Measurements from ENCODE around the gene TEX2.
A peak's percentile ranks its signal among the peaks of the same experiment; 100 is the strongest.
"Not testable (repeated sequence)": the region's sequence is repeated elsewhere in the genome, so short reads cannot be mapped to it uniquely, and the experiment has no call there.

TEX2 gene

GRCh38 chr17:64264891-64265290 is 1.8 kb upstream of the TEX2 start:
- no peak for DNase-seq (ENCODE audit: low spot score)

GRCh38 chr17:64262198-64262999 is 661 bp downstream of the TEX2 start:
- DNase-seq (ENCODE audit: low spot score): peak; percentile 76

DNA sequence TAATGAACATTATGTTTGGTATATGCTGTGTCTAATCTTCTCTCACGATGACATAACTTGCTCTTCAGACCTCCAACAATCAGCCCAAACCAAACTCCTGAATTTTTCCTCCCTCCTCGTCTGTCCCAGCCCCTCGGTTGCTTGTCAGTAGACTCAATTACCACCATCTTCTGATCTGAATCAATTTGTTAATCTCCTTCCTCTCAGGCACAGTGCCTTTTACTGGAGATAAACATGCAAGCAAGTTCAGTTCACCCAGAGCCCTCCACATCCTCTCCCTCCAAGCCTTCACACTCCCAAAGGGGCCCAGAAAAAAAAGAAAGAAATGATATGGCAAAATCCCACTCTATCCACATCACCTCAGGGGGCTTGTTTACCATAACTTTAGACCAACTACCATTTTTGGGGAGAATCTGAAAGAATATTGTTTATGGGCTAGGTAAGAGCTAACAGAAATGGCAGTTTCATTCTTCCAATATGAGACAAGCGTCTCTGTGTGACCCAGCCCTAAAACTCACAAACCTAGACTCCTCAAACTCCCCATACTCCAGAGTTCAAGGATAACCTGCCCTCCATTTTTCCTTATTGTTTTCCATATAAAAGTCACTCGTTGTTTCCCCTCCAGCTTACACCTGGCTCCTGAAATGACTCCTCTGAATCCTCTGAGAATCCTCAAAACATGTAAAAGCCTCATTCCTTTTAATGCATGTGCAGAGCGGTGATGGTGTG is 1.5 kb downstream of the TEX2 start:
- no peak for DNase-seq (ENCODE audit: low spot score)

- no peak for DNase-seq (ENCODE audit: low spot score)
These were observed 2.2 kb downstream of the TEX2 start for GRCh38 chr17:64260886-64261285.

GRCh38 chr17:64259922-64260321 is 3.1 kb downstream of the TEX2 start:
- no peak for DNase-seq (ENCODE audit: low spot score)

DNA sequence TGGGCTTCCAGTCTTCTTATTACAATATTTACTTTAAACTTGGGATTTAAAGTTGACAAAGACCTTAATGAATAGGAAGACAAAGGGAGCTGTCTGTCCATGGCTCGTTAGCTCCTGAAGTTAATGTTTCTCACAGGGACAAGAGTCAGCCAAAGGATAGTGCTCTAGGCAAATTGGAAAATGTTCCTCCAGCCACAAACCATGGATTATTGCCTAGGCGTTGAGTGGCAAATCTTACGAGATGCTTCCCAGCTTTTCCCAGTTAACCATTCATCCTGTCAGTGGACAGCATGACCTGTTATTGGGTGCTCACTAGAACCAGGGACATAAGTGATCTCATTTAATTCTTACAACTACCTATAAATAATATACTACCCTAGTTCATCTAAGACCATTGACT is 3.6 kb downstream of the TEX2 start:
- no peak for DNase-seq (ENCODE audit: low spot score)

DNA sequence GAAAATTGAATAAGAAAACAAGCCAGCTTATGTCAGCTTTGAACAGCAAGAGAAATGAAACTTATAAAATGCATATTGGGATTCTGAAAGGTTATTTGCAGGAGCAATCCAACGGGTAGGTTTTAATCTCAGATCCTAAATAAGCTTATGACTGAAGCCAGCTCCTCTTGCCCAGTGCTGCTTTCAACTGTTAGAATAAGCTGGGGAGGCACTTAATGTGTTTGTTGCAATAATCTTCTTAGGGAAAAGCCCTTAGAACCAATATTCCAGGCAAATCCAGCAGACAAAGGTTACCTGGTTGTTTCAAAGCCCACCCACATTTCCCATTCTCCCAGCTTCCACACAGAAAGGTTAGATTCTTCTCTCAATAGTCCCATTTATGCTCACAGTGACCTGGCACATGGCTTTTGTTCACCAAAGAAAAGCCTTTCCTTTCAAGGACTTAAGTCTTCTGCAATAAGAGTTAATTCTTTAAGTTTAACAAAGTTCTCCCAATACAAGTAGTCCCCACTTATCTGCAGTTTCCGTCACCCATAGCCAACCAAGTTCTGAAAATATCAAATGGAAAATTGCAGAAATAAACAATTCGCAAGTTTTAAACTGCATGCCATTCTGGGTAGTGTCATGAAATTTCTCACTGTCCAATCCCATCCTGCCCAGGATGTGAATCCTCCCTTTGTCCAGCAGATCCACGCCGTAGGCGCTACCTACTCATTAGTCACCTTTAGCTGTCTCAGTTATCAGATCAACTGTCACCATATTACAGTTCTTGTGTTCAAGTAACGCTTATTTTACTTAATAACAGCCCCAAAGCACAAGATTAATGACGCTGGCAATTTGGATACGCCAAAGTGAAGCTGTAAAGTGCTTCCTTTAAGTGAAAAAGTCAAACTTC is 5.9 kb downstream of the TEX2 start:
- DNase-seq (ENCODE audit: low spot score): no peak

- no peak for DNase-seq (ENCODE audit: low spot score)
These were observed 7.3 kb downstream of the TEX2 start for GRCh38 chr17:64255764-64256163.

GRCh38 chr17:64254755-64255154 is 8.3 kb downstream of the TEX2 start:
- no peak for DNase-seq (ENCODE audit: low spot score)

DNA sequence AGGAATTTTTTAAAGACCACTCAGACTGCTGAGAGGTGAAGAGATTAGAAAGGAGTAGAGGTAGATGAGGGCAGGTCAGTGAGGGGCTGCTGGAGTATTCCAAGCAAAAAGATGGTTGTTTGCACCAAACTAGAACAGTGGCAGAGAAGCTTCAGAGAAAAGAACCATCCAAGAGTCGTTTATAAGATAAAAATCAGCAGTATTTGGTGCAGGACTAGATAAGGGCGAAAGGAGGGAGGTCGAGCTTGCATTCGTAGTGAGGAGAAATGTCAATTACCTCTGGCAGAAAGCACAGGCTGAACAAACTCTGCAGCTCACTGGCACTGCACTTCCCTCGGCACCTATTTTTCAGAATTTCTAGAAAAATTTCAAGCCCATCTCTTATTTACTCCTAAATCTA is 9.6 kb downstream of the TEX2 start:
- no peak for DNase-seq (ENCODE audit: low spot score)

DNA sequence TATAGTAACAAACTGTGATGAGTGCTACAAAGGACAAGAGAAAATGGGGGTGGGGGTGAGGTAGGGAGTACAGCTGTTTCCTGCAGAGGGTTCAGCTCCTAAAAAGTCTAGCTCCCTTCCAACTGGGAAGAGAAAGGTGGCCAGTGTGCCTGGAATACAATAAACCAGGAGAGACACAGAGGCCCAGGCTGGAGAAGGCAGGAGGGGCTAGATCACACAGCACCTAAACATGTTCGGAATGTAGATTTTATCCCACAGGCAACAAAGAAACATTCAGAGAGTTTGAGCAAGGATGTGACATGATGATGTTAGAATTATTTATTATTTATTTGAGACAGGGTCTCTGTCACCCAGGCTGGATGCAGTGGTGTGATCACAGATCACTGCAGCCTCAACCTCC is 10.2 kb downstream of the TEX2 start:
- no peak for DNase-seq (ENCODE audit: low spot score)

GRCh38 chr17:64250233-64250835 is 12.7 kb downstream of the TEX2 start:
- no peak for DNase-seq (ENCODE audit: low spot score)

GRCh38 chr17:64247836-64248235 is 15.2 kb downstream of the TEX2 start:
- DNase-seq (ENCODE audit: low spot score): no peak

DNA sequence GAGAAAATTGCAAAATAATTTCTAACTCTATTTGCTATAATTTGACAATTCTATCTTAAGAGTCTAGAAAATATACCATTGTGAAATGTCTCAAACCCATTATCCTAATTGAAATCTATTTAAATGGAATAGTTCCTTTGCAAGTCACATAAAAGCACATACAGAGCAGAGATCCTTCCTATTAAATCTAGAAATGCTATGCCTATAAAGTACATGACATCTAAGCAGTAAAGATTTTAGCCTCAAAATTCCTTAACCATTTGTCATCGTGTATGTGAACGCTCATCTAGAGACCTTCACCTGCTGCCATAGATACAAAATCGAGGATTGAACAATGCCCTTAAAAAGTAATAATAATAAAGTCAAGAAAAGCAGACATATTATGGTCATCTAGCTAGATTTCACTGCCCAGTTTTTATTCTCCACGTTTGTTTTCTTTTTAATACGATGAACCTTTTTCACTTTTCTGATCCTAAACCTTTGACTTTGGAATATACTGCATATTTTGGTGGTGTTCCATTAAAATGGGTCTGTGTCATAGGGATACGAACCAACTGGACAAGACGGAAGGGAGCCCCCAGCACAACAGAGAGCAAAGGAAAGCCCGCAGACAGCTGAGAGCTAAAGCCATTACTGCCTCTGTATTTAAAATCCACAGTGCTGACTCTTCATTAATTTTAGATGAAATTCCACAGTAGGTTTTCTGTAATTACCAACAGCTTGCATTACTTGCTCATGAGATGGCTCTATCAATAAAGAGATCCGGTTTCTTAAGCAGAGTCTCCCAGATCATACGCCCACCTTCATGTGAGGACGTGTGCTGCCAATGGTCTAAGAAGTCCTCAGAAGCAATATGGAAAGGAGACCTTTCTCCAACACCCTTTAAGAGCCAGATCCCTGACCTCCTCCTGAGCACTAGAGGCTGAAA is 17.6 kb downstream of the TEX2 start:
- no peak for DNase-seq (ENCODE audit: low spot score)

- DNase-seq (ENCODE audit: low spot score): no peak
These were observed 18.9 kb downstream of the TEX2 start for GRCh38 chr17:64244165-64244564.

- DNase-seq (ENCODE audit: low spot score): no peak
These were observed 19.7 kb downstream of the TEX2 start for GRCh38 chr17:64243340-64243739.

GRCh38 chr17:64242633-64243032 is 20.4 kb downstream of the TEX2 start:
- DNase-seq (ENCODE audit: low spot score): no peak

DNA sequence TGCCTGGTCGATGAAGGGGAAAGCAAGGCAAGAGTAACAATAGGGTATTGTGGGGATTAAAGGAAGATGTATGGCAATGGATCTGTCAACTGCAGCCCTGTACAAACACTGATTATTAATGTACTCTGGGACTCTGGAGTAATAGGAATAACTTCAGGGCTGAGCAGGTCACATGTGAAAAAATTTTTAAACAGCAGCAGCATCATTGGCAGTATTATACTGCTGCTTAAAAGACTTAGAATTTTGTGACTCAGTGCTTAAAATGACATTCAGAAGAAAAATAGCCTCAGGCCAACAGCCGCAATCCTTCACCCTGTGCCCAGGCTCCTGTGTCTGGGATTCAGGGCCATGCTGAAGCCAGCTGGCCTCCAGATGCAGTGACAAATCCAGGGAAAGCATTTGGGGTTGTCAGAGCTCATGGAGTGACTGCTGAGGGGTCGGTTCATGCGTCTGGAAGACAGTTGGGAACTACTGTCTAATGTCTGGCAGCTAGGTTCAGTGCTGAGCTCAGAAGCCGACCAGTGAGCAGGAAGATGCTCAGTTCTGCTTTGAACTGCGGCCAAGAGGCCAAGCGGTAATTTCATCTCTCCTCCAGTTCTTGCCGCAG is 22.2 kb downstream of the TEX2 start:
- DNase-seq (ENCODE audit: low spot score): no peak

DNA sequence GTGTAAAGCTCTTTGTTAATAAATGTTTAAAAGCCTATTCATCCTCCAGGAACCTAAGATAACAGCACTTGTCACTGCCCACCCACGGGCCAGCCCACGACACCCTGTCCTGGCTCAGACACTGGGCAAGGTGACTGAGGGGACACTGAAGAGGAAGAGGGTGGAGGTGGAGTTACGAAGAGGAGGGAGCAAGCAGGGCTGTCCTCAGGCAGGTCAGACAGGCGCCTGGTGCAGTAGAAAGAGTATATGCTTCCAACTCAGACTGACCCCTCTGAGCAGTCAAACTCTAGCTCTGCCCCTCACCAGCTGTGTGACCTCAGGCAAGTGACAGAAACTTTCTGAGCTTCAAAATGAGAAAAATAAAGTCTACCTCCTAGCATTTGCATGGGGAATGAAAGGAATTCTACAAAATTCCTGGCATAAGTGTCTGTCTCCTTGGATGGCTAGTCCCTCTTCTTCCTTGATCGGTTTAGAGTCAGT is 22.8 kb downstream of the TEX2 start:
- no peak for DNase-seq (ENCODE audit: low spot score)

DNA sequence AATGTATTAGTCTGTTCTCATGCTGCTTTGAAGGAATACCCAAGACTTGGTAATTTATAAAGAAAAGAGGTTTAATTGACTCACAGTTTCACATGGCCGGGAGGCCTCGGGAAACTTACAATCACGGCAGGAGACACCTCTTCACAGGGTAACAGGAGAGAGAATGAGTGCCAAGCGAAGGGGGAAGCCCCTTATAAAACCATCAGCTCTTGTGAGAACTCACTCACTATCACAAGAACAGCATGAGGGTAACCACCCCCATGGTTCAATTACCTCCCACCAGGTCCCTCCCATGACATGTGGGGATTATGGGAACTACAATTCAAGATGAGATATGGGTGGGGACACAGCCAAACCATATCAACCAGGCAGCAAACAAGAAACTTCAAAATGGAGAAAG is 24.6 kb downstream of the TEX2 start:
- DNase-seq (ENCODE audit: low spot score): not testable (repeated sequence)

Data from ecto neural progenitor cell (in vitro differentiated cells).